IPS DF 4.7 (cell line): ENCODE measurements around the gene CCT4.
A peak's percentile ranks its signal among the peaks of the same experiment; 100 is the strongest.
"Not testable (repeated sequence)": the region's sequence is repeated elsewhere in the genome, so short reads cannot be mapped to it uniquely, and the experiment has no call there.

Experiments
- DNase-seq: peaks from one replicate; pipeline ENCODE4 v3.0.0-alpha.2; 2013; ENCODE audit warnings: low spot score; ENCODE audit errors: extremely low read depth

The CCT4 gene

DNA sequence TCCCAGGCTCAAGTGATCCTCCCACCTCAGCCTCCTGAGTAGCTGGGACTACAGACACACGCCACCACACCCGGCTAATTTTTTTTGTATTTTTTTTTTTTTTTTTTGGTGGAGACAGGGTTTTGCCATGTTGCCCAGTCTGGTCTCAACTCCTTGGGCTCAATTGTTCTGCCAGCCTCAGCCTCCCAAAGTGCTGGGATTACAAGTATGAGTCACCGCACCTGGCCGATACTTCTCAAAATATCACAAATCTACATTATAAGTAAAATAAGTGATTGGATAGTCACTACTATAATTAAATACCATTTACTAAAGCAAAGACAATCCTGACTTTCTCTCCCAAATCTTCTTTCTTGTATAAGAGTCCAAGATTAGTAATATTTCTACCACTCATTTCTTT is 9.1 kb downstream of the CCT4 start:
- DNase-seq = not testable (repeated sequence)

DNA sequence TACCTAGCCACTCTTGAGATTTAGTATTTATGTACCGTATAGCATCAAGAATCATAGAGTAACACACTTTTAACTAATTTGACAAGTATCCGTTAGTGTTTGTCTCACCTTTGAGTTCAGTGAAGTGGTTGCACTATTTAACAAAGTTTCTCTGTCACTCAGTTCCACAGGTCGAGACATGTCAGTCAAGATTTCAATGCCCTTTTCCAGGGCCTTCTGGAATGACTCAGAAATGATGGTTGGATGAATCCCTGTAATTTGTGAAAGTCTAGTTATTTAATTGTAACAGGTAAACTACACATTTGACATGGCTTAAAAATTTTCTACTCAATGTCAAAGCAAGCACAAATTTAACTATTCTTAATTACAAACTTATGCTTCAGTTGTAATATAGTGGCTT is 9.7 kb downstream of the CCT4 start:
- no peak for DNase-seq

DNA sequence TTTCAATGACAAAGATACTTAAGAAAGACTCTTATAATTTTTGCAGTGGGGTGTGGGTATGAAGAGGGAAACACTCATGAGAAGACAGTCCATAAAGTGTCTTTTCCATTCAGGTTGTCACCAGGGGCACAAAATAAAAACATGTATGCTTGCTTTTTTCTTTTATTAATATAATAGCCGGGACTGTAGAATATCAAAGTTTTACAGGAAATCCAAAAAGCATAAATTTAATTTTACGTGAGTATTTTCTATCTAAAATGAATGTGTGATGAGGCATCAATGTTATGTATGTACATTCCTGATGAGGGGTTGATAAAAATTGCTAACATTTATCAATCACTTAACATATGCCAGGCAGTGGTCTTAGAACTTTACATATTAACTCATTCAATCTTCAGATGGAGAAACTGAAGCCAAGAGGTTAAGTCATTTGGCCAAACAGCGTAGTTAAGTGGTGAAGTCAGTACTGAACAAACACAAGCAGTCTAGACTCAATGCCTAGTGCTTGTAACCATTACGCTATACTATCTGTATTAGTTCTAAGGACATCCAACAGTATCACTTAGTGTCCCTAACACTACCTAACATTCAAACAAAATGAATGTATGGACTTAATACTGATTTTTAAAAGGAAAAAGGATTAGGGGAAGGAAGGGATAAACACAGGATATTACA is 10.7 kb downstream of the CCT4 start:
- DNase-seq = no peak

DNA sequence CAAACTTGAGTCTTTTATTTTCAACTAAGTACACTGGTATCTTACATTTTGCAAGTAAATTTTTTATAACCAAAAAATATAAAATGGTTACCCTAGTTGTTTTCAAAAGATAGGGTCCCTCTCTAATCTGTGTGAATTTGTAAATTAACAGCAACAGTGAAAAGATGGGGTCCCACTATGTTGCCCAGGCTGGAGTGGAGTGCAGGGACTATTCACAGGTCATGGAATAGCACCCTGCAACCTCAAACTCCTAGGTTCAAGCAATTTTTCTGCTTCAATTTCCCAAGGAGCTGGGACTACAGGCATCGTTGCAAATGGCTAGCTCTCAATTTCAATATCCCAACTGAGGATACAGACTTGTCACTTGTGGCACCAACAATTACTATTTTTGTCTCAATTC is 12.1 kb downstream of the CCT4 start:
- DNase-seq = no peak

DNA sequence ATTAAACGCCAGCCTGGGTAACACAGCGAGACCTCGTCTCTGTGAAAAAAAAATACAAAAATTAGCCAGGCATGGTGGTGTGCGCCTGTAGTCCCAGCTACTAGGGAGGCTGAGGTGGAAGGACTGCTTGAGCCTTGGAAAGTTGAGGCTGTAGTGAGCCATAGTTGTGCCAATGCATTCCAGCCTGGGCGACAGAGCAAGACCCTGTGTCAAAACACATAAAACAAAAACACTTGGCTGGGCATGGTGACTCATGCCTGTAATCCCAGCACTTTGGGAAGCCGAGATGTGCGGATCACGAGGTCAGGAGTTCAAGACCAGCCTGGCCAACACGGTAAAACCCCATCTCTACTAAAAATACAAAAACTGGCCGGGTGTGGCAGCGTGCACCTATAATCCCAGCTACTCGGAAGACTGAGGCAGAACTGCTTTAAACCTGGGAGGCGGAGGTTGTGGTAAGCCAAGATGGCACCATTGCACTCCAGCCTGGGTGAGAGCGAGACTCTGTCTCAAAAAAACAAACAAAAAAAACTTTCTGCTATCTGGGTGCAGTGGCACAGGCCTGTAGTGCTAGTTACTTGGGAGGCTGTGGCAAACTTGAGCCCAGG is 21.9 kb downstream of the CCT4 start:
- not testable (repeated sequence) for DNase-seq

DNA sequence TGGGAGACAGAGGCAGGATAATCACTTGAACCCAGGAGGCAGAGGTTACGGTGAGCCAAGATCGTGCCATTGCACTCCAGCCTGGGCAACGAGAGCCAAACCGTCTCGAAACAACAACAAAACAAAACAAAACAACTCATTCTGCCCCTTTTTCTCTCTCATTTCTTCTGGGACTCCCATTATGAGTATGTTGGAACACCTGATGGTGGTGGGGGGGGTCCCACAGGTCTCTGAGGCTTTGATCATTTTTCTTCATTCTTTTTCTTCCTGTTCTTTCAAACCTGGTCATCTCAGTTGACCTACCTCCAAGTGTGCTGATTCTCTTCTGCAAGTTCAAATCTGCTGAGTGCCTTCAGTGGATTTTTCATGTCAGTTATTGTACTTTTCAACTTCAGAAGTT is 26.4 kb downstream of the CCT4 start:
- no peak for DNase-seq

DNA sequence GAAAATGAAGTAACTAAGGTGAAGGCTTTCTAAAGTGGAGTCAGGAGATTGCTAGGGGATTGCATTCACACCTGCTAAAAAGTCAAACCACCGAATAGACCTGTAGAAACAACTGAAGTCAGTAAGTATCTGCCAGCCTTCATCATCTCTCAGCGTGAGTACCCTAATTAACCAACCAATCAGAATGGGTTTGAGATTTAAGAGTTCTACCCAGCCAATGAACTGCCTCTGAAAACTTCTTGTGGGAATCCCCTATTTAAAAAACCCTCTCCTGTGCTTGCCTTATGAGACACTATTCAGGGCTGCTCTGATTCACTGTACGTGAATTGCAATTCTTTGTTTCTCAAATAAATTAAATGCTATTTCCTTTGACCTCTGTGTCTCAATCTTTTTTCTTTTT is 31.2 kb downstream of the CCT4 start:
- DNase-seq = no peak

DNA sequence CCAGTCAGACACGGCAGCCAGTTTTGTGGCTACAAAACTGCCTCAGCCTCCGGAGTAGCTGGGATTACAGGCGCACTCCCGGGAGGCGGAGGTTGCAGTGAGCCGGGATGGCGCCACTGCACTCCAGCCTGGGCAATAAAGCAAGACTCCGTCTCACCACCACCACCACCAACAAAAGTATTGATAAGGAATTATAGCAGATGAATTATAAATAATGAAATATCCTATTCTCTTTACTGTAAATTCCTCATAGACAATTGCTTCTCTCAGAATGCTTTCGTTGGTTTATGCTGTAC is 33.2 kb downstream of the CCT4 start:
- no peak for DNase-seq

DNA sequence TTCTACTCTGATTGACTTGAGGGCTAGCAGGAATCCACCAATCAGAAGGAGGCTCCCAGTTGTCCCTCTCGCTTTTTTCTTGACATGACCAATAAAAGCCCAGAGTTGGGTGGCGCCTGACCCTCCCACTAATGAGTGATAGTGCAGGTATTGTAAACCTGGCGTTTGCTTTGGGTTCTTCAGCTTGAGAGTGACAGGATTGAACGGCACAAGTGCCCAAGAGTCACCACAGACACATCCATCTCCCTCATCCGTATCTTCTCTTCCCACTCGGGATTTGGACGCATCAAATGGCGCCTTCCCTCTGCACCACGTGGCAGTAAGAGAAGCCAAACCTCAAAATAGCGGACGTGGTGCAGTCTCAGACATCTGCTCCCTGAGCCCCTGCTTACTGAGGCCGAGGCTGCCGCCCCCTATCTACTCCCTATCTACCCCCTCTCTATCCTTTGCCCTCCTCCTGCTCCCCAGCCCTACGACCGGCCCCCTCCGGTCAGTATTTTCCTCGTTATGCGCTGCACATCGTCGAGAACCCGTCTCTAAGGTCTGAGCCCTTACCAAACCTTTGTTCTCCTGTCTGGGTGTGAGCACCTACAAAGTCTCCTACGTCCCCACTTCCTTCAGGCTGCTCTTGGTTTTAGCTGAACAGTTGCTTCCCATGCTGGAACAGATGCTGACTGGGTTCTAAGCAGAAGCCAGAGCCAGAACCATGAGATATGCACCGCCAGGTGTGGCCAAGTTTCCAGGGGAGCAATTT is 33.7 kb downstream of the CCT4 start:
- peak; percentile 97 for DNase-seq

DNA sequence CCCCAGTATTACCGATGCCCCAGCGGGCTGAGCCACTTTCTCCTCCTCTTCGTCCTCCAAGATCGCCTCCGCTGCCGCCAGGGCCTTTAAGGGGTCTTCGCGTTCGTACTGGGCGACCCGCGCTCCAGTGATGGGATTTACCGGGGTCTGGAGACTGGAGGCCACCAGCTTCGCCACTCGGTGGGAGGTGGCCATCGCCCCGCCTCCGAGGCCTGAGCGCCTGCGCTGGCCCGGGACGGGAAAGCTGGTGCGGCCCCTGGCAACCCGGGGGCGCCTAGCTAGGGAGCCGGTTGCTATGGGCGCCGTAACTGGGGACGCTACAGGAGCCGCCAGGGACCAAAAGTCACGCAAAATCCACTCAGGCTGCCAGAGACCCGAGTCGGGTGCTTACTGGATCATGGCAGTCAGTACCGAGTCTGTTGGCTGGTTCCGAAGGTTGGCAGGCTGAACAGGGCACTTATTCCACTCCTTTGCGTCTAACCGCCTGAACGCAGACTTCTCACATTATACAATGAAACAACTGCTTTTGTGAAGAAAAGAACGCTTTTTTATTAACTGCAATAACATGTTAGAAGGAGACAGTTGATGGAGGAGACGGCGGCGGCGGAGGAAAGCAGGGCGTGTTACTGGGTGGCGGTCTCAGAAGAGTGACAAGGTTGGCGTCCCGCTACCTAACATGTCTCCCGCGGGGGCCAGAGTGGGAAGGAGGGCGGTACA is 34.5 kb downstream of the CCT4 start, which contains the start of gene FAM161A:
TSS of gene FAM161A (minus strand) at position 214 of the 717 bp plus-strand sequence. CDS start at position 195, 19 bp downstream.
- no peak for DNase-seq

DNA sequence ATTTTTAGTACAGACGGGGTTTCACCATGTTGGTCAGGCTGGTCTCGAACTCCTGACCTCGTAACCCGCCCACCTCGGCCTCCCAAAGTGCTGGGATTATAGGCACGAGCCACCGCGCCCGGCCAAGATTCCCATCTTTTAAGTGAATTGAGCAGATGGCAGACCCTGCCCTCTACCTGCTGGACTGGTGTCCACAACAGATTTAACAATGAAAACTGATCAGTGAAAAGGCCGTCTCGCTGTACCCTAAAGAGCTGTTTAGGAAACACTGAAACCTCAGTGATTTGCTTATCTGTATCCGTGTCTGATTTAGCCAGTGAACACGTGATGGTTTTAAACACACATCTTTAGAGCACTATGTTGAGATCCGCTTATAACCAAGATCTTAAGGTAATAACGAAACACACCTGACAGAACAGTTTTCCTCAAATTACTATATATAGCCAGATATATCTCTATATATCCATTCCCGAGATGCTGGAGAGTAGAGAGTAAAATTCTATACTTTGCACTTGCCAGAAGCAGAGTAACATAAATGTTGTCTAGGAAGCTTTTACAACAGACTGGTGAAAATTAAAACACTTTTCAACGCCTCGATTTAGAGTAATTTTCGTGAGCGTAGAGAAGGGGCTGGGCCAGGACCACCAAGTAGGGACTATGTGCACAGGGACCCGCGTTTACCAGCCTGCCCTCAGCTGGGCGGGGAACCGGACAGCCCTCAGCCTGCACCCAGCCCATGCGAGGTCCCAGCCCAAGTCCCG is 35.2 kb downstream of the CCT4 start:
- DNase-seq = no peak

DNA sequence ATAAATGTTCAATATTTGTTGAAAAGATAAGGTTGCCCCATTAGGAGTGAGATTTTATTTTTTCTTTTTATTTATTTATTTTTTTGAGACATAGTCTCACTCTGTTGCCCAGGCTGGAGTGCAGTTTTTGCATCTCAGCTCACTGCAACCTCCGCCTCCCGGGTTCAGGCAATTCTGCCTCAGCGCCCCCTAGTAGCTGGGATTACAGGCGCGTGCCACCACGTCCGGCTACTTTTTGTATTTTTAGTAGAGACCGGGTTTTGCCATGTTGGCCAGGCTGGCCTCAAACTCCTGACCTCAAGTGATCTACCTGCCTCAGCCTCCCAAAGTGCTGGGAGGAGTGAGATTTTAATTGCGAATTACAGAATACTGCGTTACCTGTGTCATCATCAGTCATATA is 37.2 kb downstream of the CCT4 start:
- not testable (repeated sequence) for DNase-seq

DNA sequence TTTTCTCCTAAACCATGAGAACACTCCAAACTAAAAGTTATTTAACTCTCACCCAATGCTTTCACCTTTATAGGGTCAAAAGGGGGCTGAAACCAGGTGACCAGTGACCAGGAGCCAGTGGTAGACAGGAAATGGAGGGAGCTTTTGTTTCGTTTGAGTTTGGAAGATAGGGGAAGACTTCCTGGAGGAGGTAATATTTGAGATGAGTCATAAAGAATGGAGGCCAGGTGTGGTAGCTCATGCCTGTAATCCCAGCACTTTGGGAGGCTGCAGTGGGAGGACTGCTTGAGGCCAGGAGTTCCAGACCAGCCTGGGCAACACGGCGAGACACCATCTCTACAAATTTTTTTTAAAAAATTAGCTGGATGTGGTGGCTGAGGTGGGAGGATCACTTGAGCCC is 43.1 kb downstream of the CCT4 start:
- DNase-seq = no peak

DNA sequence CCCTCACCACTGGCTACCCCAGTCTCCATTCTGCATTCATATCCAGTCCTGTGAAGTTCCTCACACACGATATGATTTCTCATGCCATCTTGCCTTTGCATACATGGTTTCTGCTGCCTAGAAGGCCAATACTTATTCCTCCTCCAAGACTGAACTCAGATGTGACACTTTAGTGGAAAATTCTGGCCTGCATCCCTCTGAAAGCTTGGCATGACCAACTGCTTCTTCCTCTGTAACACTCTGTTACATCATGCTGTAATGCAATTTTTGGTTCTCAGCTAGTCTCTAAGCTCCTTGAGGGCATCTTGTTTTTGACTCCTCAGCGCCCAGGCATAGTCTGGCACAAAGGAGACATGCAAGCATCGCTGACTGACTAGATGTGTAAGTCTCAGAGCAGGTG is 47.2 kb downstream of the CCT4 start:
- DNase-seq = no peak

DNA sequence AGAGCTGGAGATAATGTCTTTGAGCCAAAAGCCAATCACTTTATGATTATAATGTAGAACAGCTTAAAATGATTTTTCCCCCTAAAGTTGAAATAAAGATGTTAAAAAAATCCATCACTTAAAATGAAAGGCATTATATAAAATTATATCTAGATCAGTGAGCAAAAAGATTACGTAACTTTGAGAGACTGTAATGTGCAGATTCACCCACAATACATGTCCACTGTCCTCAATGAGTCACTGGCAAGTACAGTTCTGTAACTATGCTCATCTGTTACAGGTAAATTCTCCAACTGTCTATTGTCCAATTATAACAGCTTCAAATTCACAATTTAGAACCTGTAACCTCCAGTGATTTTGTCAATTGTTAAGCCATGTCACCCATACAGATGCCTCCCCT is 53.6 kb downstream of the CCT4 start:
- DNase-seq = no peak

DNA sequence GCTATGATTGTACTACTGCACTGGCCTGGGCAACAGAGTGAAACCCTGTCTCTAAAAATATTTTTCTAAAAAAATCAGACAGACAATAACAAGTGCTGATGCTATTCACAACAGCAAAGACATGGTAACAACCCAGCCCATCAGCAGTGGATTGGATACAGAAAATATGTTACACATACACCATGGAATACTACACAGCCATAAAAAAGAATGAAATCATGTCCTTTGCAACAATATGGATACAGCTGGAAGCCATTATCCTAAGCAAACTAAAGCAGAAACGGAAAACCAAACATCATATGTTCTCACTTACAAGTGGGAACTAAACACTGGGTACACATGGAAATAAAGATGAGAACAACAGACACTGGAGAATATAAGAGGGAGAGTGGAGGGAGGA is 54.5 kb downstream of the CCT4 start:
- DNase-seq = no peak

DNA sequence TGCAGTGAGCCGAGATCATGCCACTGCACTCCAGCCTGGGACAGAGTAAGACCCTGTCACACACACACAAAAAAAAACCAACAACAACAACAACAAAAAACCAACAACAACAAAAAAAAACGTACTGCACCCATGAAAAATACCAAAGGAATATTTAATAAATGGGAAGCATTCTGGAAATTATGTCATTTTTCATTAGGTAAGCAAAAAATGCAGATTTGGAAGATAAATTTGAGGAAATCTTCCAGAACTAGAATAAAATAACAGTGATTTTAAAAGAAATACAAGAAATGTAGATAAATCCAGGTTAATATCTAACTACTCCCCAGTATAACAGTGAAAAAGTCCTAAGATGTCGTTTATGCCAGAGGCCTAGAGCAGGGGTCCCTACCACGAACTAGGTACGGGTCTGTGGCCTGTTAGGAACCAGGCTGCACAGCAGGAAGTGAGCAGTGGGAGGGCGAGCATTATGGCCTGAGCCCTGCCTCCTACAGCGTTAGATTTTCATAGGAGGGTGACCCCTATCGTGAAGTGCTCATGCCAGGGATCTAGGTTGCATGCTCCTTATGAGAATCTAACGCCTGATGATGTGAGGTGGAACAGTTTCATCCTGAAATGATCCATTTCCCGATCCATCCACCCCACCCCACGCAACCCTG is 56.1 kb downstream of the CCT4 start:
- no peak for DNase-seq

DNA sequence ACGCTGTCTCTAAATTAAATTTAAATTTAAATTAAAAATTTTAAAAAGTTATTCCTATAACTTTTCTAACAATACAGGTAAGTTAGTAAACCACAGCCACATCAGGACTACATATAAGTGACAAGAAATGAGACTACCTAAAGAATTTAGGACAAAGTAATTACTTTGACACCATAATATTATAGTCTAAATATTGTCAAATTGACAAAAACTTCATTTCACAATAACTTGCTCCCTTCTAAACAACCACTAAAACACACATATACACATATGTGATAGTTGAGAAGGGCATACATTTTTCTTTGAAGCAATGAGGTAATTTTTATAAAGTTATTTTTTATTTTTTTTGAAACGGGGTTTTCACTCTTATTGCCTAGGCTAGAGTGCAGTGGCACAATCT is 66.2 kb downstream of the CCT4 start:
- no peak for DNase-seq
